ENCODE data around the gene TRIM71.

- TF ChIP-seq POLR2A (IDR thresholded peaks at IDR 0.05; ENCODE audit: low read depth, low read length) (no peak), SPI1 (IDR thresholded peaks at IDR 0.05; ENCODE audit: low read depth, low read length) (no peak), POLR2AphosphoS5 (IDR thresholded peaks at IDR 0.05; ENCODE audit: low read depth, low read length) (no peak), TAF1 (IDR thresholded peaks at IDR 0.05; ENCODE audit: low read depth, low read length) (no peak), POU2F2 (IDR thresholded peaks at IDR 0.05; ENCODE audit: low read depth, low read length) (no peak)
Measured at GRCh38 chr3:32897981-32898623, 80.3 kb downstream of the TRIM71 start.
